HG02870 (cell line): ENCODE measurements around the gene MRPL44.
A peak's percentile ranks its signal among the peaks of the same experiment; 100 is the strongest.

Experiments
- ATAC-seq: cut with Tn5 transposase; IDR thresholded peaks from one replicate; pipeline ENCODE4 v1.9.1; 2021; ENCODE audit warnings: mild to moderate bottlenecking, moderate library complexity; ENCODE audit not compliant: unreplicated experiment

Gene MRPL44

GRCh38 chr2:223957092-223957851 lies at the start of gene MRPL44:
Gene MRPL44, plus strand, starts transcription at chr2:223957463. Its CDS starts 10 bp downstream, at chr2:223957473.
- peak; percentile 71 for ATAC-seq

- no peak for ATAC-seq
Observed at GRCh38 chr2:223908304-223908998, 48.8 kb upstream of the MRPL44 start.

- ATAC-seq: no peak
Observed at GRCh38 chr2:223909001-223909741, 48.1 kb upstream of the MRPL44 start.

- no peak for ATAC-seq
Observed at GRCh38 chr2:223914324-223914723, 42.9 kb upstream of the MRPL44 start.

- no peak for ATAC-seq
Observed at GRCh38 chr2:223915071-223915470, 42.2 kb upstream of the MRPL44 start.

GRCh38 chr2:223916181-223916920 lies 40.9 kb upstream of the MRPL44 start:
- ATAC-seq: no peak

- no peak for ATAC-seq
Observed at GRCh38 chr2:223918671-223919134, 38.6 kb upstream of the MRPL44 start.

- no peak for ATAC-seq
Observed at GRCh38 chr2:223920109-223920508, 37.2 kb upstream of the MRPL44 start.

- no peak for ATAC-seq
Observed at GRCh38 chr2:223921204-223921603, 36.1 kb upstream of the MRPL44 start.

- no peak for ATAC-seq
Observed at GRCh38 chr2:223922308-223922707, 35.0 kb upstream of the MRPL44 start.

- ATAC-seq: no peak
Observed at GRCh38 chr2:223923976-223924375, 33.3 kb upstream of the MRPL44 start.

GRCh38 chr2:223925106-223925505 lies 32.2 kb upstream of the MRPL44 start:
- no peak for ATAC-seq

- ATAC-seq: no peak
Observed at GRCh38 chr2:223928113-223929006, 28.9 kb upstream of the MRPL44 start.

- no peak for ATAC-seq
Observed at GRCh38 chr2:223929571-223930102, 27.6 kb upstream of the MRPL44 start.

GRCh38 chr2:223930103-223930976 lies 26.9 kb upstream of the MRPL44 start:
- ATAC-seq: no peak

- no peak for ATAC-seq
Observed at GRCh38 chr2:223932816-223933800, 24.2 kb upstream of the MRPL44 start.

- ATAC-seq: no peak
Observed at GRCh38 chr2:223934870-223935269, 22.4 kb upstream of the MRPL44 start.
